ENCODE measurements around the gene PISD.

GRCh38 chr22:31647066-31647465 is 14.9 kb downstream of the PISD start:
- TF ChIP-seq, protein P1, sequence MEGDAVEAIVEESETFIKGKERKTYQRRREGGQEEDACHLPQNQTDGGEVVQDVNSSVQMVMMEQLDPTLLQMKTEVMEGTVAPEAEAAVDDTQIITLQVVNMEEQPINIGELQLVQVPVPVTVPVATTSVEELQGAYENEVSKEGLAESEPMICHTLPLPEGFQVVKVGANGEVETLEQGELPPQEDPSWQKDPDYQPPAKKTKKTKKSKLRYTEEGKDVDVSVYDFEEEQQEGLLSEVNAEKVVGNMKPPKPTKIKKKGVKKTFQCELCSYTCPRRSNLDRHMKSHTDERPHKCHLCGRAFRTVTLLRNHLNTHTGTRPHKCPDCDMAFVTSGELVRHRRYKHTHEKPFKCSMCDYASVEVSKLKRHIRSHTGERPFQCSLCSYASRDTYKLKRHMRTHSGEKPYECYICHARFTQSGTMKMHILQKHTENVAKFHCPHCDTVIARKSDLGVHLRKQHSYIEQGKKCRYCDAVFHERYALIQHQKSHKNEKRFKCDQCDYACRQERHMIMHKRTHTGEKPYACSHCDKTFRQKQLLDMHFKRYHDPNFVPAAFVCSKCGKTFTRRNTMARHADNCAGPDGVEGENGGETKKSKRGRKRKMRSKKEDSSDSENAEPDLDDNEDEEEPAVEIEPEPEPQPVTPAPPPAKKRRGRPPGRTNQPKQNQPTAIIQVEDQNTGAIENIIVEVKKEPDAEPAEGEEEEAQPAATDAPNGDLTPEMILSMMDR (IDR thresholded peaks at IDR 0.05) = no peak
- no peak for TF ChIP-seq POLR2A (IDR thresholded peaks at IDR 0.05)

Measured in adrenal gland (tissue), 5 donors.